Activated naive CD8-positive, alpha-beta T cell (primary cell): ENCODE results near the gene PCDHB8.
"Not testable (repeated sequence)": the region's sequence is repeated elsewhere in the genome, so short reads cannot be mapped to it uniquely, and the experiment has no call there.

ENCODE experiments used
- H3K27ac Mint-ChIP-seq: one replicate; pipeline ENCODE4 v1.8.0; 2021; ENCODE audit warnings: mixed read lengths
- H3K27me3 Mint-ChIP-seq: one replicate; pipeline ENCODE4 v1.8.0; 2021; ENCODE audit warnings: mixed read lengths
- H3K36me3 Mint-ChIP-seq: one replicate; pipeline ENCODE4 v1.8.0; 2021; ENCODE audit warnings: mixed read lengths
- H3K4me1 Mint-ChIP-seq: one replicate; pipeline ENCODE4 v1.8.0; 2021; ENCODE audit warnings: low read depth, mixed read lengths
- H3K4me3 Mint-ChIP-seq: one replicate; pipeline ENCODE4 v1.8.0; 2021; ENCODE audit warnings: mild to moderate bottlenecking, mixed read lengths
- H3K9me3 Mint-ChIP-seq: one replicate; pipeline ENCODE4 v1.8.0; 2021; ENCODE audit warnings: low read depth, mixed read lengths

Gene PCDHB8

DNA sequence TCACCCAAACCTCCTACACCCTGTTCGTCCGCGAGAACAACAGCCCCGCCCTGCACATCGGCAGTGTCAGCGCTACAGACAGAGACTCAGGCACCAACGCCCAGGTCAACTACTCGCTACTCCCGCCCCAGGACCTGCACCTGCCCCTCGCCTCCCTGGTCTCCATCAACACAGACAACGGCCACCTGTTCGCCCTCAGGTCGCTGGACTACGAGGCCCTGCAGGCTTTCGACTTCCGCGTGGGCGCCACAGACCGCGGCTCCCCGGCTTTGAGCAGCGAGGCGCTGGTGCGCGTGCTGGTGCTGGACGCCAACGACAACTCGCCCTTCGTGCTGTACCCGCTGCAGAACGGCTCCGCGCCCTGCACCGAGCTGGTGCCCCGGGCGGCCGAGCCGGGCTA, 23.5 kb downstream of the PCDHB8 start:
- not testable (repeated sequence) for H3K4me3 Mint-ChIP-seq, H3K36me3 Mint-ChIP-seq, H3K27ac Mint-ChIP-seq, H3K4me1 Mint-ChIP-seq
- peaks cover 31% of the 10 kb centered on the region for H3K27me3 Mint-ChIP-seq
- H3K9me3 Mint-ChIP-seq: peaks cover 26% of the 10 kb centered on the region

DNA sequence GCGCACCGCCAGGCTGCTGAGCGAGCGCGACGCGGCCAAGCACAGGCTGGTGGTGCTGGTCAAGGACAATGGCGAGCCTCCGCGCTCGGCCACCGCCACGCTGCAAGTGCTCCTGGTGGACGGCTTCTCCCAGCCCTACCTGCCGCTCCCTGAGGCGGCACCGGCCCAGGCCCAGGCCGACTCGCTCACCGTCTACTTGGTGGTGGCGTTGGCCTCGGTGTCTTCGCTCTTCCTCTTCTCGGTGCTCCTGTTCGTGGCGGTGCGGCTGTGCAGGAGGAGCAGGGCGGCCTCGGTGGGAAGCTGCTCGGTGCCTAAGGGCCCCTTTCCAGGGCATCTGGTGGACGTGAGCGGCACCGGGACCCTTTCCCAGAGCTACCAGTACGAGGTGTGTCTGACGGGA, 24.1 kb downstream of the PCDHB8 start:
- H3K4me1 Mint-ChIP-seq, H3K4me3 Mint-ChIP-seq, H3K27ac Mint-ChIP-seq, H3K36me3 Mint-ChIP-seq: not testable (repeated sequence)
- Mint-ChIP-seq H3K9me3 (peaks cover 21% of the 10 kb centered on the region), H3K27me3 (peaks cover 35% of the 10 kb centered on the region)

DNA sequence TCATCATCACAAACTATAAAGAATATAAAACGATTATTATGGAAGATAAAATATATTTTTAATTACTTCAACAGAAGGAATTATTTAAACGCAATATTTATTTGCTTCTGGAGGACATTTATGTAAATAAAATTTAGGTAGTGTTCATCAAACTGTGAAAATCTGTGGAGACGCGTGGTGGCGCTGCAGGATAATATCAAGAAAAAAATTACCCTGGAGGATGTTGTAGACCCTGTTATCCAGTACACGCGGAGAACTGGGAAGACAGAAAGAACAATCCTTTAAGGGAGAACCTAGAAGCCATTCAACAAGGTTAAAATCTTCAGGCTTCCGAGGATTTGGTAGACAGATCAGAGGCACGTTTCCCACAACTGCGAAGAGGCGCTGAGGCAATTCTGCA, 30.9 kb downstream of the PCDHB8 start, which contains the start of gene PCDHB12:
PCDHB12 (plus strand) TSS at position 242 of the 400 bp plus-strand sequence. CDS start 189 bp downstream, outside the sequence.
- no peak within 1 kb of the TSS for H3K27ac Mint-ChIP-seq
- H3K4me1 Mint-ChIP-seq: no peaks in the 10 kb centered on the region
- peaks cover 2% of the 10 kb centered on the region for H3K36me3 Mint-ChIP-seq
- no peak within 1 kb of the TSS for H3K4me3 Mint-ChIP-seq
- peaks cover 44% of the 10 kb centered on the region for H3K27me3 Mint-ChIP-seq
- H3K9me3 Mint-ChIP-seq: no peaks in the 10 kb centered on the region

- not testable (repeated sequence) for H3K9me3 Mint-ChIP-seq, H3K27ac Mint-ChIP-seq, H3K36me3 Mint-ChIP-seq, H3K4me1 Mint-ChIP-seq, H3K4me3 Mint-ChIP-seq
- peaks cover 56% of the 10 kb centered on the region for H3K27me3 Mint-ChIP-seq
Observed at GRCh38 chr5:141210281-141210680, 32.7 kb downstream of the PCDHB8 start.

DNA sequence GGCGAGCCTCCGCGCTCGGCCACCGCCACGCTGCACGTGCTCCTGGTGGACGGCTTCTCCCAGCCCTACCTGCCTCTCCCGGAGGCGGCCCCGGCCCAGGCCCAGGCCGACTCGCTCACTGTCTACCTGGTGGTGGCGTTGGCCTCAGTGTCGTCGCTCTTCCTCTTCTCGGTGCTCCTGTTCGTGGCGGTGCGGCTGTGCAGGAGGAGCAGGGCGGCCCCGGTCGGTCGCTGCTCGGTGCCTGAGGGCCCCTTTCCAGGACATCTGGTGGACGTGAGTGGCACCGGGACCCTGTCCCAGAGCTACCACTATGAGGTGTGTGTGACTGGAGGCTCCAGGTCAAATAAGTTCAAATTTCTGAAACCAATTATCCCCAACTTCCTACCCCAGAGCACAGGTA, 33.3 kb downstream of the PCDHB8 start:
- not testable (repeated sequence) for H3K4me3 Mint-ChIP-seq, H3K36me3 Mint-ChIP-seq, H3K4me1 Mint-ChIP-seq, H3K9me3 Mint-ChIP-seq, H3K27ac Mint-ChIP-seq
- H3K27me3 Mint-ChIP-seq: peaks cover 55% of the 10 kb centered on the region

DNA sequence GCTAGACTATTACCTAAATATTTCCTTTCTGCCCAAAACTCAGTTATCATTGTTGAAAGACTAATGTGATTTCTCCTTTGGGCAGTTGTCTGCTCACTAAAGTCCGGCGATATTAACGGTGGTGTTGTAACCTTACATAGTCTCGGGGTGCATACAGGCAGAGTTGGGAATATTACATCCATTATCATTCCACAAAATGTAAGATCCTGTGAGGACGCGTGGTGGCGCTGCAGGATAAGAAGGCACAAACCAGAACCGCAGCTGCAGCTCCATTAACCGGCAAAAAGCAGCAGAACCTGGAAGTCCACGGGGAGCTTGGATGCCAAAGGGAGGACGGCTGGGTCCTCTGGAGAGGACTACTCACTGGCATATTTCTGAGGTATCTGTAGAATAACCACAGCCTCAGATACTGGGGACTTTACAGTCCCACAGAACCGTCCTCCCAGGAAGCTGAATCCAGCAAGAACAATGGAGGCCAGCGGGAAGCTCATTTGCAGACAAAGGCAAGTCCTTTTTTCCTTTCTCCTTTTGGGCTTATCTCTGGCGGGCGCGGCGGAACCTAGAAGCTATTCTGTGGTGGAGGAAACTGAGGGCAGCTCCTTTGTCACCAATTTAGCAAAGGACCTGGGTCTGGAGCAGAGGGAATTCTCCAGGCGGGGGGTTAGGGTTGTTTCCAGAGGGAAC, 36.2 kb downstream of the PCDHB8 start, which contains the start of gene PCDHB13:
PCDHB13 (plus strand) TSS at position 264 of the 684 bp plus-strand sequence; CDS start at position 469, 205 bp downstream.
- not testable (repeated sequence) for H3K27ac Mint-ChIP-seq

DNA sequence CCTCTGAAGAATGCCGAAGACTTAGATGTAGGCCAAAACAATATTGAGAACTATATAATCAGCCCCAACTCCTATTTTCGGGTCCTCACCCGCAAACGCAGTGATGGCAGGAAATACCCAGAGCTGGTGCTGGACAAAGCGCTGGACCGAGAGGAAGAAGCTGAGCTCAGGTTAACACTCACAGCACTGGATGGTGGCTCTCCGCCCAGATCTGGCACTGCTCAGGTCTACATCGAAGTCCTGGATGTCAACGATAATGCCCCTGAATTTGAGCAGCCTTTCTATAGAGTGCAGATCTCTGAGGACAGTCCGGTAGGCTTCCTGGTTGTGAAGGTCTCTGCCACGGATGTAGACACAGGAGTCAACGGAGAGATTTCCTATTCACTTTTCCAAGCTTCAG, 37.0 kb downstream of the PCDHB8 start:
- H3K4me3 Mint-ChIP-seq, H3K4me1 Mint-ChIP-seq, H3K27ac Mint-ChIP-seq: not testable (repeated sequence)
- H3K9me3 Mint-ChIP-seq: peaks cover 22% of the 10 kb centered on the region
- H3K27me3 Mint-ChIP-seq: peaks cover 44% of the 10 kb centered on the region
- H3K36me3 Mint-ChIP-seq: peaks cover 13% of the 10 kb centered on the region

More for the DNA sequence above, 36.2 kb downstream of the PCDHB8 start, which contains the start of gene PCDHB13:
- H3K4me1 Mint-ChIP-seq, H3K4me3 Mint-ChIP-seq: not testable (repeated sequence)
- H3K9me3 Mint-ChIP-seq: peaks cover 17% of the 10 kb centered on the region
- peaks cover 13% of the 10 kb centered on the region for H3K36me3 Mint-ChIP-seq
- peaks cover 45% of the 10 kb centered on the region for H3K27me3 Mint-ChIP-seq

DNA sequence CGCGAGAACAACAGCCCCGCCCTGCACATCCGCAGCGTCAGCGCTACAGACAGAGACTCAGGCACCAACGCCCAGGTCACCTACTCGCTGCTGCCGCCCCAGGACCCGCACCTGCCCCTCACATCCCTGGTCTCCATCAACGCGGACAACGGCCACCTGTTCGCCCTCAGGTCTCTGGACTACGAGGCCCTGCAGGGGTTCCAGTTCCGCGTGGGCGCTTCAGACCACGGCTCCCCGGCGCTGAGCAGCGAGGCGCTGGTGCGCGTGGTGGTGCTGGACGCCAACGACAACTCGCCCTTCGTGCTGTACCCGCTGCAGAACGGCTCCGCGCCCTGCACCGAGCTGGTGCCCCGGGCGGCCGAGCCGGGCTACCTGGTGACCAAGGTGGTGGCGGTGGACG, 37.9 kb downstream of the PCDHB8 start:
- Mint-ChIP-seq H3K36me3 (peaks cover 15% of the 10 kb centered on the region), H3K27me3 (peaks cover 46% of the 10 kb centered on the region), H3K9me3 (peaks cover 30% of the 10 kb centered on the region)
- not testable (repeated sequence) for H3K4me1 Mint-ChIP-seq, H3K27ac Mint-ChIP-seq, H3K4me3 Mint-ChIP-seq

DNA sequence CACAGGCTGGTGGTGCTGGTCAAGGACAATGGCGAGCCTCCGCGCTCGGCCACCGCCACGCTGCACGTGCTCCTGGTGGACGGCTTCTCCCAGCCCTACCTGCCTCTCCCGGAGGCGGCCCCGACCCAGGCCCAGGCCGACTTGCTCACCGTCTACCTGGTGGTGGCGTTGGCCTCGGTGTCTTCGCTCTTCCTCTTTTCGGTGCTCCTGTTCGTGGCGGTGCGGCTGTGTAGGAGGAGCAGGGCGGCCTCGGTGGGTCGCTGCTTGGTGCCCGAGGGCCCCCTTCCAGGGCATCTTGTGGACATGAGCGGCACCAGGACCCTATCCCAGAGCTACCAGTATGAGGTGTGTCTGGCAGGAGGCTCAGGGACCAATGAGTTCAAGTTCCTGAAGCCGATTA, 38.4 kb downstream of the PCDHB8 start:
- Mint-ChIP-seq H3K36me3 (peaks cover 15% of the 10 kb centered on the region), H3K9me3 (peaks cover 30% of the 10 kb centered on the region), H3K27me3 (peaks cover 47% of the 10 kb centered on the region)
- not testable (repeated sequence) for H3K4me3 Mint-ChIP-seq, H3K4me1 Mint-ChIP-seq, H3K27ac Mint-ChIP-seq

DNA sequence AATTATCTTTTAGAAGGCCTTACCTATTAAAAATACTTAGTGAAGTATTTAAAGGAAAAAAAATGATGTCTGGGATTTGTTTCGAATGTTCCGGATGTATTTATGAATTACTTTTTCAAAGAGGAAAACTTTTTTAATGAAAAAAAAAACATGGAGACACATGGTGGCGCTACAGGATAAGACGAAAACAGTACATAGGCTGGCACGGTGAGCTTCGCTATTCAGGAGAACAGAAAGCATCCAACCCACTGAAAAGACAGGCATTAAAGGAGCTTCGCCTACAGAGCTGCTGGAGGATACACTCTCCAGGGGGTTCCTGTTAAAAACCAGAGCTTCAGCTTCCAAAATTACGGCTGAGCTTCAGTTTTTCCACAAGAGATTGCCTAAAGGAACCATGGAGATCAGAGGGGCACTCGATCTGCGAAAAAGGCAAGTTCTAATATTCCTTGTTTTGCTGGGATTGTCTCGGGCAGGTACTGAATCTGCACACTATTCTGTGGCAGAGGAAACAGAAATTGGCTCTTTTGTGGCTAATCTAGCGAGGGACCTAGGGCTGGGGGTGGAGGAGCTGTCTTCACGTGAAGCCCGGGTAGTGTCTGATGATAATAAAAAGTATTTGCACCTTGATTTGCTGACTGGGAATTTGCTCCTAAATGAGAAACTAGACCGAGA, 45.7 kb downstream of the PCDHB8 start, which contains the start of gene PCDHB14:
PCDHB14 (plus strand) TSS at position 232 of the 672 bp plus-strand sequence; CDS start at position 395, 163 bp downstream.
- Mint-ChIP-seq H3K27me3 (peaks cover 51% of the 10 kb centered on the region), H3K9me3 (peaks cover 33% of the 10 kb centered on the region), H3K36me3 (peaks cover 19% of the 10 kb centered on the region), H3K27ac (no peak within 1 kb of the TSS), H3K4me3 (no peak within 1 kb of the TSS), H3K4me1 (peaks cover 8% of the 10 kb centered on the region)

DNA sequence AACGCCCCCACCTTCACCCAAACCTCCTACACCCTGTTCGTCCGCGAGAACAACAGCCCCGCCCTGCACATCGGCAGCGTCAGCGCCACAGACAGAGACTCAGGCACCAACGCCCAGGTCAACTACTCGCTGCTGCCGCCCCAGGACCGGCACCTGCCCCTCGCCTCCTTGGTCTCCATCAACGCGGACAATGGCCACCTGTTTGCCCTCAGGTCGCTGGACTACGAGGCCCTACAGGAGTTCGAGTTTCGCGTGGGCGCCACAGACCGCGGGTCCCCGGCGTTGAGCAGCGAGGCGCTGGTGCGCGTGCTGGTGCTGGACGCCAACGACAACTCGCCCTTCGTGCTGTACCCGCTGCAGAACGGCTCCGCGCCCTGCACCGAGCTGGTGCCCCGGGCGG, 47.3 kb downstream of the PCDHB8 start:
- not testable (repeated sequence) for H3K4me3 Mint-ChIP-seq

DNA sequence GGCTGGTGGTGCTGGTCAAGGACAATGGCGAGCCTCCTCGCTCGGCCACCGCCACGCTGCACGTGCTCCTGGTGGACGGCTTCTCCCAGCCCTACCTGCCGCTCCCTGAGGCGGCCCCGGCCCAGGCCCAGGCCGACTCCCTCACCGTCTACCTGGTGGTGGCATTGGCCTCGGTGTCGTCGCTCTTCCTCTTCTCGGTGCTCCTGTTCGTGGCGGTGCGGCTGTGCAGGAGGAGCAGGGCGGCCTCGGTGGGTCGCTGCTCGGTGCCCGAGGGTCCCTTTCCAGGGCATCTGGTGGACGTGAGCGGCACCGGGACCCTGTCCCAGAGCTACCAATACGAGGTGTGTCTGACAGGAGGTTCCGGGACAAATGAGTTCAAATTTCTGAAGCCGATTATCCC, 47.8 kb downstream of the PCDHB8 start:
- peaks cover 17% of the 10 kb centered on the region for H3K36me3 Mint-ChIP-seq
- peaks cover 21% of the 10 kb centered on the region for H3K9me3 Mint-ChIP-seq
- H3K27ac Mint-ChIP-seq, H3K4me3 Mint-ChIP-seq, H3K4me1 Mint-ChIP-seq: not testable (repeated sequence)
- H3K27me3 Mint-ChIP-seq: peaks cover 37% of the 10 kb centered on the region

More for the DNA sequence above, 47.3 kb downstream of the PCDHB8 start:
- H3K9me3 Mint-ChIP-seq: peaks cover 26% of the 10 kb centered on the region
- H3K27me3 Mint-ChIP-seq: peaks cover 42% of the 10 kb centered on the region
- H3K27ac Mint-ChIP-seq, H3K4me1 Mint-ChIP-seq: not testable (repeated sequence)
- H3K36me3 Mint-ChIP-seq: peaks cover 19% of the 10 kb centered on the region
